ENCODE measurements around the gene MMP17. TPM values are rescaled to one million over a fixed set of nuclear protein-coding genes. Genes with fewer than 3 reads are reported as not detected.

MMP17 gene
- total and polyA plus RNA-seq, 2 donors (not counting 1 experiment from before 2014, with no cell fraction given): 14.8 to 140 TPM

DNA sequence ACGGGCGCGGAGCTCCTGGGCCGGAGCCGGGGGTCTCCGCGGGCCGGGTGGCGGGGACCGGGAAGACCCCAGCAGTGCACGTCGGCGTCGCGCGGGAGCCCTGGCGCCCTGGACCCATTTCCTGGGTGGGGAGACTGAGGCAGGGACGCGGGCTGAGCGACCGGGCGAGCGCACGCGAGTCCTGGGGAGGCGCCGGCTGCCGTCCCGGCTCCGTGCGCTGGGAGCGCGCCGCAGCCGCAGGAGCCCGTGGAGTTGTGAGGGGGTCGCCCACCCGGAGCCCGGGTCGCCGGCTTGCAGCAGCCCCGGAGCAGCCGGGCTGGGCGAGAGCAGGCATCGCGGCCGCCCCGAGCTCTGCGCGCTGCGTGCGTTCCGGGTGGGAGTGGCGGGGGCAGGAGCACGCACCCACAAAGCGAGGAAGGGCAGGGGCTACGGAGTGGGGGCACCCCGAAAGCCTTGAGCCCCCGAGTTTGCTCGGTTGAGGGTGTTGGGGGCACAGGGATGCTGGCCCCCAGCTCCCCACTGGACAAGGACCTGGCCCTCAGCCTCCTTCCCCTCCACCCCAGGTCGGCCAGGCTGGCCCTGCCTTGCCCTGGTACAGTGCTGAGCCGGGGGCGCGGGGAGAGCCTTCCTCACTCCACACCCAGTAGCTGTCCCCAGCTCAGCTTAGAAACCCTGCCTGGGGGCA, 620 bp downstream of the MMP17 start:
- peaks cover 36% of the 10 kb centered on the region for H3K4me1 Mint-ChIP-seq
- Histone ChIP-seq H2AFZ (ENCODE audit: insufficient read depth, low read depth, low read length, poor library complexity, severe bottlenecking) (peak overlapping the region; percentile 79), H3K79me2 (ENCODE audit: control insufficient read depth, insufficient read depth, low read length) (peaks cover 34% of the 10 kb centered on the region), H3K9me3 (ENCODE audit: control extremely low read depth in 1 of 3, control insufficient read depth in 2 of 3, insufficient read depth in 1 of 3, low read length in 2 of 3) (peaks cover 0 to 4% (median 0%) of the 10 kb centered on the region in 3 donors), H3K4me2 (replicated peaks; ENCODE audit: low read depth, low read length, poor library complexity, severe bottlenecking) (peak overlapping the region; percentile 97), H3K9ac (ENCODE audit: low read length) (peak overlapping the region; percentile 69), H3K4me3 (ENCODE audit: control extremely low read depth in 1 of 5, extremely low read depth in 1 of 5, insufficient read depth in 1 of 5, low read depth in 2 of 5, low read length in 4 of 5) (peak overlapping the region; percentile 26 to 75 (median 67)), H3K27ac (ENCODE audit: low read length in 2 of 2) (no peak overlapping the region), H3K36me3 (replicated peaks in 1 of 2; ENCODE audit: control extremely low read depth in 1 of 2, control insufficient read depth in 1 of 2, extremely low read depth in 1 of 2, insufficient read depth in 2 of 2, low read length in 1 of 2) (no peaks in the 10 kb centered on the region), H4K20me1 (ENCODE audit: control insufficient read depth, insufficient read depth, low read length, poor library complexity, severe bottlenecking) (peaks cover 42% of the 10 kb centered on the region), H3K4me1 (ENCODE audit: control insufficient read depth in 2 of 2, insufficient read depth in 2 of 2, low read length in 2 of 2) (peaks cover 26 to 31% of the 10 kb centered on the region in 2 donors), H3K27me3 (replicated peaks in 1 of 4; ENCODE audit: control extremely low read depth in 1 of 4, control insufficient read depth in 3 of 4, insufficient read depth in 4 of 4, low read length in 3 of 4) (peaks cover 0 to 17% (median 8%) of the 10 kb centered on the region in 4 experiments)
- intact Hi-C loops (cut with micrococcal nuclease): loop anchor here (2.0 to 10.0 kb wide), 3 partner anchors 96 to 912 kb away; partner anchors contain the start of genes EP400 and PUS1
- ChIA-PET CTCF (interaction anchor here (0.9 to 3.9 kb wide), 7 partner anchors 54 to 912 kb away, joined by 3 to 32 read pairs (median 6); partner anchors contain the start of gene EP400), POLR2A (interaction anchor here (0.6 to 1.3 kb wide), 3 partner anchors 56 to 229 kb away, joined by 3 to 5 read pairs (median 3); no protein-coding TSS in a partner anchor)
- TF ChIP-seq EZH2 (IDR thresholded peaks at IDR 0.05; ENCODE audit: borderline replicate concordance, insufficient read depth, low read depth, low read length, poor library complexity, severe bottlenecking): no peak
- TF ChIP-seq, protein P1, sequence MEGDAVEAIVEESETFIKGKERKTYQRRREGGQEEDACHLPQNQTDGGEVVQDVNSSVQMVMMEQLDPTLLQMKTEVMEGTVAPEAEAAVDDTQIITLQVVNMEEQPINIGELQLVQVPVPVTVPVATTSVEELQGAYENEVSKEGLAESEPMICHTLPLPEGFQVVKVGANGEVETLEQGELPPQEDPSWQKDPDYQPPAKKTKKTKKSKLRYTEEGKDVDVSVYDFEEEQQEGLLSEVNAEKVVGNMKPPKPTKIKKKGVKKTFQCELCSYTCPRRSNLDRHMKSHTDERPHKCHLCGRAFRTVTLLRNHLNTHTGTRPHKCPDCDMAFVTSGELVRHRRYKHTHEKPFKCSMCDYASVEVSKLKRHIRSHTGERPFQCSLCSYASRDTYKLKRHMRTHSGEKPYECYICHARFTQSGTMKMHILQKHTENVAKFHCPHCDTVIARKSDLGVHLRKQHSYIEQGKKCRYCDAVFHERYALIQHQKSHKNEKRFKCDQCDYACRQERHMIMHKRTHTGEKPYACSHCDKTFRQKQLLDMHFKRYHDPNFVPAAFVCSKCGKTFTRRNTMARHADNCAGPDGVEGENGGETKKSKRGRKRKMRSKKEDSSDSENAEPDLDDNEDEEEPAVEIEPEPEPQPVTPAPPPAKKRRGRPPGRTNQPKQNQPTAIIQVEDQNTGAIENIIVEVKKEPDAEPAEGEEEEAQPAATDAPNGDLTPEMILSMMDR (IDR thresholded peaks at IDR 0.05): no peak
- 3% methylated on average over 64 of the region's 64 CpGs for WGBS (ENCODE audit: insufficient coverage)
- H3K27me3 Mint-ChIP-seq: peaks cover 14% of the 10 kb centered on the region
- H3K27ac Mint-ChIP-seq: peak overlapping the region; percentile 74
- peak overlapping the region; percentile 87 for H3K4me3 Mint-ChIP-seq
- no peak for ATAC-seq (ENCODE audit: low read depth)
- peak; percentile 67 for DNase-seq
- H3K9me3 Mint-ChIP-seq (ENCODE audit: insufficient read depth): no peaks in the 10 kb centered on the region
